GM03348 (cell line): ENCODE data around the gene CALHM5.

Source experiments
- DNase-seq: peaks from one replicate; pipeline ENCODE4 v3.0.0; 2012; ENCODE audit warnings: low spot score

The CALHM5 gene

GRCh38 chr6:116550796-116551195 lies 39.4 kb downstream of the CALHM5 start:
- DNase-seq, result no peak

GRCh38 chr6:116553451-116553850 lies 42.0 kb downstream of the CALHM5 start, which contains the start of gene CALHM4:
CALHM4 (plus strand) TSS chr6:116553751; CDS start chr6:116553794, 43 bp downstream.
- DNase-seq, result no peak

GRCh38 chr6:116556065-116556464 lies 44.6 kb downstream of the CALHM5 start:
- peak; percentile 61 for DNase-seq

- DNase-seq, result no peak
Observed at GRCh38 chr6:116556814-116557415, 45.5 kb downstream of the CALHM5 start.

- DNase-seq, result peak; percentile 68
Observed at GRCh38 chr6:116557893-116558292, 46.5 kb downstream of the CALHM5 start.

GRCh38 chr6:116560130-116560529 lies 48.7 kb downstream of the CALHM5 start:
- no peak for DNase-seq

- peak; percentile 53 for DNase-seq
Observed at GRCh38 chr6:116561377-116562018, 50.1 kb downstream of the CALHM5 start.

- no peak for DNase-seq
Observed at GRCh38 chr6:116562019-116562403, 50.6 kb downstream of the CALHM5 start.

GRCh38 chr6:116562614-116563013 lies 51.2 kb downstream of the CALHM5 start:
- DNase-seq, result no peak

GRCh38 chr6:116563830-116564229 lies 52.4 kb downstream of the CALHM5 start:
- no peak for DNase-seq

GRCh38 chr6:116564311-116564710 lies 52.9 kb downstream of the CALHM5 start:
- DNase-seq, result peak; percentile 40

GRCh38 chr6:116564921-116565872 lies 53.8 kb downstream of the CALHM5 start:
- peak; percentile 46 for DNase-seq

GRCh38 chr6:116568111-116568510 lies 56.7 kb downstream of the CALHM5 start:
- no peak for DNase-seq

GRCh38 chr6:116568821-116569755 lies 57.6 kb downstream of the CALHM5 start:
- DNase-seq, result no peak

- DNase-seq, result peak; percentile 98
Observed at GRCh38 chr6:116570856-116571682, 59.6 kb downstream of the CALHM5 start, which contains the start of gene RWDD1. RWDD1 (plus strand) TSS chr6:116571504; CDS start chr6:116571583, 79 bp downstream.

- no peak for DNase-seq
Observed at GRCh38 chr6:116571683-116572000, 60.2 kb downstream of the CALHM5 start.

GRCh38 chr6:116572162-116572561 lies 60.7 kb downstream of the CALHM5 start:
- peak; percentile 41 for DNase-seq
